Activated naive CD8-positive, alpha-beta T cell treated with anti-CD3 and anti-CD28 coated beads, Interleukin-2, amount 50 U/mL, for 24 hours (primary cell): ENCODE data around the gene TUBB.
"Not testable (repeated sequence)": the region's sequence is repeated elsewhere in the genome, so short reads cannot be mapped to it uniquely, and the experiment has no call there.

Experiments used
- ATAC-seq: fragments of 150-1000 bp; cut with Tn5 transposase; one replicate; pipeline ENCODE4 v1.10.0; 2021
- DNase-seq: peaks from one replicate; pipeline ENCODE4 v3.0.0; 2021
- H3K27ac Mint-ChIP-seq: one replicate; pipeline ENCODE4 v1.8.0; 2021; ENCODE audit warnings: mild to moderate bottlenecking, mixed read lengths
- H3K27me3 Mint-ChIP-seq: one replicate; pipeline ENCODE4 v1.8.0; 2021; ENCODE audit warnings: mixed read lengths
- H3K36me3 Mint-ChIP-seq: one replicate; pipeline ENCODE4 v1.8.0; 2021; ENCODE audit warnings: low read depth, mixed read lengths
- H3K4me1 Mint-ChIP-seq: one replicate; pipeline ENCODE4 v1.8.0; 2021; ENCODE audit warnings: mixed read lengths
- H3K4me3 Mint-ChIP-seq: one replicate; pipeline ENCODE4 v1.8.0; 2021; ENCODE audit warnings: mild to moderate bottlenecking, moderate library complexity, mixed read lengths
- H3K9me3 Mint-ChIP-seq: one replicate; pipeline ENCODE4 v1.8.0; 2021; ENCODE audit warnings: mixed read lengths

The TUBB gene

DNA sequence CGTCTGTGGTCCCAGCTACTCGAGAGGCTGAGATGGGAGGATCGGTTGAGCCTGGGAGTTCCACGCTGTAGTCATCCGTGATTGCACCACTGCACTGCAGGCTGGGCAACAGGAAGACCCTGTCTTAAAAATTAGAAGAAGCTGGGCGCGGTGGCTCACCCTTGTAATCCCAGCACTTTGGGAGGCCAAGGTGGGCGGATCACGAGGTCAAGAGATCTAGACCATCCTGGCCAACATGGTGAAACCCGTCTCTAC, 1.8 kb downstream of the TUBB start:
- Mint-ChIP-seq H3K4me3 (peak overlapping the region; percentile 96), H3K4me1 (peaks cover 59% of the 10 kb centered on the region), H3K27ac (peak overlapping the region; percentile 98), H3K36me3 (peaks cover 57% of the 10 kb centered on the region)
- H3K27me3 Mint-ChIP-seq, H3K9me3 Mint-ChIP-seq, ATAC-seq: not testable (repeated sequence)
- DNase-seq: peak; percentile 26

DNA sequence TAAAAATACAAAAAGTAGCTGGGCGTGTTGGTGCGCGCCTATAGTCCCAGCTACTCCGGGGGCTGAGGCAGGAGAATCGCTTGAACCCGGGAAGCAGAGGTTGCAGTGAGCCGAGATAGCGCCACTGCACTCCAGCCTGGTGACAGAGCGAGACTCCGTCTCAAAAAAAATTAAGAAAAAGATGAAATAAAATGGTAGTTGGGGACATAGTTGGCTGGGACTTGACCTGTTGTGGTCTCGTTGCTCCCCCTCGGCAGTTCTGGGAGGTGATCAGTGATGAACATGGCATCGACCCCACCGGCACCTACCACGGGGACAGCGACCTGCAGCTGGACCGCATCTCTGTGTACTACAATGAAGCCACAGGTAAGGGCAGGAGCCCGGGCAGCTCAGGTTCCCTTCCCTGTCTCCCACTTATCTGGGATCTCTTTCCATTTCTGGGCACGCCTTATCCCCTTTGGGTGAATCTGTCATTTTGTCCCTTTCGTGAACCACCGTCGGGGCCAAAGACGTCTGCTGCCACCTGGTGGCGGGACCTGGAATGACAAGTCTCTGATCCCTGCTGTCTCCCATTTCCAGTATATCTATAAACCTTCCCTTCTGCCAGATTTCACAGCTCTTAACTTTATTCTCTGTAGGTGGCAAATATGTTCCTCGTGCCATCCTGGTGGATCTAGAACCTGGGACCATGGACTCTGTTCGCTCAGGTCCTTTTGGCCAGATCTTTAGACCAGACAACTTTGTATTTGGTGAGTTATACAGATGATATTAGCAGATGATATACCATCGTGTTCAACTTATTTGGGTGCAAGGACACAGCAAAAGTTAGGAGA, 2.3 kb downstream of the TUBB start:
- ATAC-seq (no peak), DNase-seq (peak; percentile 88)
- Mint-ChIP-seq H3K4me1 (peaks cover 55% of the 10 kb centered on the region), H3K9me3 (no peaks in the 10 kb centered on the region), H3K36me3 (peaks cover 55% of the 10 kb centered on the region), H3K27me3 (no peaks in the 10 kb centered on the region), H3K4me3 (peak overlapping the region; percentile 96), H3K27ac (peak overlapping the region; percentile 98)

DNA sequence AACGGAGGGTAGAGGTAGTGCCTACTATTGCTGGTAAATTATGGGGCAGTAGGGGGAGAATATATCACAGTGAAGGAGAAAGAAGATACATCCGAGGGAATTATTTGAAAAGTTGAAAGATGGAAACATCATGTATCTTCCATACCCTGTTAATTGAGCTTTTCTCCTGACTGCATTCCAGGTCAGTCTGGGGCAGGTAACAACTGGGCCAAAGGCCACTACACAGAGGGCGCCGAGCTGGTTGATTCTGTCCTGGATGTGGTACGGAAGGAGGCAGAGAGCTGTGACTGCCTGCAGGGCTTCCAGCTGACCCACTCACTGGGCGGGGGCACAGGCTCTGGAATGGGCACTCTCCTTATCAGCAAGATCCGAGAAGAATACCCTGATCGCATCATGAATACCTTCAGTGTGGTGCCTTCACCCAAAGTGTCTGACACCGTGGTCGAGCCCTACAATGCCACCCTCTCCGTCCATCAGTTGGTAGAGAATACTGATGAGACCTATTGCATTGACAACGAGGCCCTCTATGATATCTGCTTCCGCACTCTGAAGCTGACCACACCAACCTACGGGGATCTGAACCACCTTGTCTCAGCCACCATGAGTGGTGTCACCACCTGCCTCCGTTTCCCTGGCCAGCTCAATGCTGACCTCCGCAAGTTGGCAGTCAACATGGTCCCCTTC, 3.1 kb downstream of the TUBB start:
- H3K27me3 Mint-ChIP-seq, ATAC-seq, H3K9me3 Mint-ChIP-seq, DNase-seq: not testable (repeated sequence)
- H3K4me1 Mint-ChIP-seq: peaks cover 50% of the 10 kb centered on the region
- peak overlapping the region; percentile 98 for H3K27ac Mint-ChIP-seq
- peak overlapping the region; percentile 96 for H3K4me3 Mint-ChIP-seq
- peaks cover 55% of the 10 kb centered on the region for H3K36me3 Mint-ChIP-seq

DNA sequence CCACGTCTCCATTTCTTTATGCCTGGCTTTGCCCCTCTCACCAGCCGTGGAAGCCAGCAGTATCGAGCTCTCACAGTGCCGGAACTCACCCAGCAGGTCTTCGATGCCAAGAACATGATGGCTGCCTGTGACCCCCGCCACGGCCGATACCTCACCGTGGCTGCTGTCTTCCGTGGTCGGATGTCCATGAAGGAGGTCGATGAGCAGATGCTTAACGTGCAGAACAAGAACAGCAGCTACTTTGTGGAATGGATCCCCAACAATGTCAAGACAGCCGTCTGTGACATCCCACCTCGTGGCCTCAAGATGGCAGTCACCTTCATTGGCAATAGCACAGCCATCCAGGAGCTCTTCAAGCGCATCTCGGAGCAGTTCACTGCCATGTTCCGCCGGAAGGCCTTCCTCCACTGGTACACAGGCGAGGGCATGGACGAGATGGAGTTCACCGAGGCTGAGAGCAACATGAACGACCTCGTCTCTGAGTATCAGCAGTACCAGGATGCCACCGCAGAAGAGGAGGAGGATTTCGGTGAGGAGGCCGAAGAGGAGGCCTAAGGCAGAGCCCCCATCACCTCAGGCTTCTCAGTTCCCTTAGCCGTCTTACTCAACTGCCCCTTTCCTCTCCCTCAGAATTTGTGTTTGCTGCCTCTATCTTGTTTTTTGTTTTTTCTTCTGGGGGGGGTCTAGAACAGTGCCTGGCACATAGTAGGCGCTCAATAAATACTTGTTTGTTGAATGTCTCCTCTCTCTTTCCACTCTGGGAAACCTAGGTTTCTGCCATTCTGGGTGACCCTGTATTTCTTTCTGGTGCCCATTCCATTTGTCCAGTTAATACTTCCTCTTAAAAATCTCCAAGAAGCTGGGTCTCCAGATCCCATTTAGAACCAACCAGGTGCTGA, 3.9 kb downstream of the TUBB start:
- not testable (repeated sequence) for ATAC-seq, H3K9me3 Mint-ChIP-seq, H3K27me3 Mint-ChIP-seq, DNase-seq
- Mint-ChIP-seq H3K27ac (peak overlapping the region; percentile 98), H3K4me1 (peaks cover 42% of the 10 kb centered on the region), H3K36me3 (peaks cover 55% of the 10 kb centered on the region), H3K4me3 (peak overlapping the region; percentile 96)

DNA sequence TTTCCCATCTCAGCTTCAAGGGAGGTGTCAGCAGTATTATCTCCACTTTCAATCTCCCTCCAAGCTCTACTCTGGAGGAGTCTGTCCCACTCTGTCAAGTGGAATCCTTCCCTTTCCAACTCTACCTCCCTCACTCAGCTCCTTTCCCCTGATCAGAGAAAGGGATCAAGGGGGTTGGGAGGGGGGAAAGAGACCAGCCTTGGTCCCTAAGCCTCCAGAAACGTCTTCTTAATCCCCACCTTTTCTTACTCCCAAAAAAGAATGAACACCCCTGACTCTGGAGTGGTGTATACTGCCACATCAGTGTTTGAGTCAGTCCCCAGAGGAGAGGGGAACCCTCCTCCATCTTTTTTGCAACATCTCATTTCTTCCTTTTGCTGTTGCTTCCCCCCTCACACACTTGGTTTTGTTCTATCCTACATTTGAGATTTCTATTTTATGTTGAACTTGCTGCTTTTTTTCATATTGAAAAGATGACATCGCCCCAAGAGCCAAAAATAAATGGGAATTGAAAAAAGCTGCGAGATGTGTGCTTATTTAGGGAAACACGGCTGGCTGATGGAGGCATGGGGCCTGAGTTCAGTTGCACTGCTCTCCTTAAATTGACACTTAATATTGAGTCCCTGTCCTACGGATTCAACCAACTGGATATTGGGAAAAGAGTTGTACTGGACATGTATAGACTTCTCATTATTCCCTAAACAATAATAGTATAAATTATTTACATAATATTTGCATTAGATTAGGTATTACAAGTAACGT, 4.9 kb downstream of the TUBB start:
- peak overlapping the region; percentile 77 for H3K27ac Mint-ChIP-seq
- peak overlapping the region; percentile 96 for H3K4me3 Mint-ChIP-seq
- no peaks in the 10 kb centered on the region for H3K9me3 Mint-ChIP-seq
- no peak for DNase-seq
- no peaks in the 10 kb centered on the region for H3K27me3 Mint-ChIP-seq
- peaks cover 40% of the 10 kb centered on the region for H3K4me1 Mint-ChIP-seq
- no peak for ATAC-seq
- H3K36me3 Mint-ChIP-seq: peaks cover 54% of the 10 kb centered on the region

DNA sequence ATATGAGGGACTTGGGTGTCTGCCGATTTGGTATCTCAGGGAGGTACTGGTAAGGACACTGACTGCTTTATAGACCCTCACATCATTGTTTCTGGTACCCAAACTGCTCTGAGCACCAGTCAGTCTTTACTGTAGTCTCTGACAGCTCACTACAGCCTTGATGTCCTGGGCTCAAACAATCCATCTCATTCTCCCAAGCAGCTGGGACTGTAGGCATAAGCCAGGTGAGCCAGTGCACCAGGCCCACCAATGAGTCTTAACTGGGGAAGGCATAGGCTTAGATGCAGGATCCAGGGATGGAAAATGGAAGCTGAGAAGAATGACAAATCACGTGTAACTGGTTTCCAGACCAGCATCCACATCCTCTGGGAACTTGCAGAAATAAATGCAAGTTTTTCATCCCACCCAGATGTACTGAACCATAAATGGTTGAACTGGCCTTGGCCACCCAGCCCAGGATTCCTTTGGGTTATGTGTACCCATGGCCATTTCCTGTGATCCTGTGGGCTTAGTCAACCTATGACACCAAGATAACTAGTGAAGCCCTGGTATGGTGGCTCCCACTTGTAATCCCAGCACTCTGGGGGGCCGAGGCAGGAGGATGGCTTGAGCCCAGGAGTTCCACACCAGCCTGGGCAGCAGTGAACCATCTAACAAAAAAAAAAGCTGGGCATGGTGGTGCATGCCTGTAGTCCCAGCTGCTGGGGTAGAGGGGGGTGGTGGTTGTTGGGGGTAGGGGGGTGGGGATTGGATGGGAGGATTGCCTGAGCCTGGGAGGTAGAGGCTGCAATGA, 5.8 kb downstream of the TUBB start:
- ATAC-seq (no peak), DNase-seq (no peak)
- Mint-ChIP-seq H3K27ac (peak overlapping the region; percentile 67), H3K4me1 (peaks cover 49% of the 10 kb centered on the region), H3K36me3 (peaks cover 47% of the 10 kb centered on the region), H3K27me3 (no peaks in the 10 kb centered on the region), H3K4me3 (no peak overlapping the region), H3K9me3 (no peaks in the 10 kb centered on the region)

DNA sequence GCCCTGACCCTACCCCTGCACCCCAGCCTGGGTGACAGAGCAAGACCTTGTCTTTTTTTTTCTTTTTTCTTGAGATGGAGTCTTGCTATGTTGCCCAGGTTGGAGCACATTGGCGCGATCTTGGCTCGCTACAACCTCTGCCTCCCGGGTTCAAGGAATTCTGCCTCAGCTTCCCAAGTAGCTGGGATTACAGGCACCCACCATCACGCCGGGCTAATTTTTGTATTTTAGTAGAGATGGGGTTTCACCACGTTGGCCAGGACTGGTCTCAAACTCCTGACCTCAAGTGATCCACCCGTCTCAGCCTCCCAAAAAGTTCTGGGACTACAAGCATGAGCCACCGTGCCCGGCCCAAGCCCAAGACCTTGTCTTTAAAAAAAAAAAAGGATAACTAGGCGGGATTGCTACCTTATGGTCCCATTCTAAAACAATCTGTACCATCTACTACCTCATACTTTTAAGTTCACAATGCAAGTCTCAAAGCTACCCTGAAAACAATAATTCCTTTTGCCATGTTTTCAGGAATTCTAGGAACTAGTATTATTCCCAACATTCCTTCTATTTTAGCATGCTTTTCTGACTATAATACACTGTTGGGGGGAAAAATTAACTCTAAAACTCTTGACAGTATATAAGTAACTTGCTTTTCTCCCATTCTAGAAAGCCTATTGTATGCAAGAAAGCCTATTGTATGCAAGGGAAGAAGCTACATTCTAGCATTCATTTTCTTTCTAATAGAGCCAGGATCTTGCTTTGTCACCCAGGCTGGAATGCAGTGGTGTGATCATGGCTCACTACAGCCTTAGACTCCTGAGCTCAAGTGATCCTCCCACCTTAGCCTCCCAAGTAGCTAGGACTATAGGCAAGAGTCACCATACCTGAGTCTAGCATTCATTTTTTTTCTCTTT, 6.6 kb downstream of the TUBB start:
- no peak overlapping the region for H3K4me3 Mint-ChIP-seq
- peak overlapping the region; percentile 27 for H3K27ac Mint-ChIP-seq
- peaks cover 43% of the 10 kb centered on the region for H3K36me3 Mint-ChIP-seq
- H3K4me1 Mint-ChIP-seq: peaks cover 52% of the 10 kb centered on the region
- DNase-seq: no peak
- no peaks in the 10 kb centered on the region for H3K9me3 Mint-ChIP-seq
- no peak for ATAC-seq
- no peaks in the 10 kb centered on the region for H3K27me3 Mint-ChIP-seq

DNA sequence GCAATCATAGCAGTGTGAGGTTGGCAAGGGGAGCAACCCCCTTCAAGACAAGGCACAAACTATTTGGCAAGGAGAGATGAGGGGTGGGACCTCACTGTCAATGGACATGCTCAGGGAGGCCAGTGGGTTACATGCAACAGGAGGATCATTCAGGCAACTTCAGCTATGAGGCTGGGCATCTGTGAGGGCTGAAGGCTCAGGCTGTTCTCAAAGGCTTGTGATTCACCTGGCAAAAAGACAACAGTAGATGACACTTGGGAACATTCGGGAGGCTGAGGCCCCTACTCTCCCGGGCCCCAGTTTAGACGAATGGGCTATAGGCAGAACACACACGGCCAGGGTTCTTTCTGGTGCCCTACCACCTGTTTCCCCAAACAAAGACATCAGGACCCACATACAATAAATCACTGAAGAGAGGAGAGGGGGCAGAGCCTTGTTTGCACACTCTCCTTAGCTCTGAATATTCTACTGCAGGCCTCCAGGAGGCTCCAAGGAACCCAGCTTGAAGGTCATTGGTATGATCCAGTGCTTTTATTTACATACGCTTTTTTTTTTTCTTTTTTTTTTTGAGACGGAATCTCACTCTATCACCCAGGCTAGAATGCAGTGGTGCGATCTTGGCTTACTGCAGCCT, 7.9 kb downstream of the TUBB start:
- no peak for DNase-seq
- H3K36me3 Mint-ChIP-seq: peaks cover 35% of the 10 kb centered on the region
- H3K9me3 Mint-ChIP-seq: no peaks in the 10 kb centered on the region
- no peaks in the 10 kb centered on the region for H3K27me3 Mint-ChIP-seq
- no peak for ATAC-seq
- peaks cover 45% of the 10 kb centered on the region for H3K4me1 Mint-ChIP-seq
- peak overlapping the region; percentile 25 for H3K27ac Mint-ChIP-seq
- H3K4me3 Mint-ChIP-seq: no peak overlapping the region

DNA sequence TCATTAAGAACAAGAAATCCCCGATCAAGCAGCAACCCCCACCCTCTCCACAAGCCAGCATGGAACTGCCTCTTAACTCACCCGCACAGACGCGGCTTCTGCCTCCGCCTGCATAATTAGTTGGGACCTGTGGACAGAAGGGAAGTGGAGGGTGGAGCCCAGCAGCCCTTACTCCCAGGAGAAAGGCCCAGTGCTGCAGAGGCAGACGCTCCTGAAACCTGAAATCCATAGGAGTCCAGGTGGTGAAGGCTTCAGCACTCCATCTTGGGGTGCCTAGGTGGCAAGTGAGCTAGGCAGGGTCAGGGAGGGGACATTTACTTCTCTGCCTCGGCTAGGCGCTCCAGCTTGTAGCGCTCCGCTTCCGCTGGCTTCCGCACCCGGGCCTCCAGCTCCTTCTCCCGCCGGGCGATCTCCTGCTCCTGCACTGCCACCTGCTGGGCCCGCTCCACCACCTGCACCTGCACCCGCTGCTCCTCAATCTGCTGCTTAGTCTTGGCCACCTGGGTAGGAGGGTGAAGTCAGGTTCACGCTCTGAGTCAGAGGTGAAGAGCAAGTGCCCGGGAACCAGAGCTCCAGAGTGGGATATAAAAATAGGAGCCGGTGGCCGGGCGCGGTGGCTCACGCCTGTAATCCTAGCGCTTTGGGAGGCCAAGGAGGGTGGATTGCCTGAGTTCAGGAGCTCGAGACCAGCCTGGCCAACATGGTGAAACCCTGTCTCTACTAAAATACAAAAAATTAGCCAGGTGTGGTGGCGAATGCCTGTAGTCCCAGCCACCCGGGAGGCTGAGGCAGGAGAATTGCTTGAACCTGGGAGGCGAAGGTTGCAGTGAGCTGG, 10.7 kb downstream of the TUBB start:
- H3K27ac Mint-ChIP-seq: peak overlapping the region; percentile 45
- peaks cover 22% of the 10 kb centered on the region for H3K36me3 Mint-ChIP-seq
- ATAC-seq (peak; percentile 85), DNase-seq (peak; percentile 90)
- H3K27me3 Mint-ChIP-seq: no peaks in the 10 kb centered on the region
- H3K9me3 Mint-ChIP-seq: no peaks in the 10 kb centered on the region
- H3K4me1 Mint-ChIP-seq: peaks cover 40% of the 10 kb centered on the region
- H3K4me3 Mint-ChIP-seq: peak overlapping the region; percentile 65

DNA sequence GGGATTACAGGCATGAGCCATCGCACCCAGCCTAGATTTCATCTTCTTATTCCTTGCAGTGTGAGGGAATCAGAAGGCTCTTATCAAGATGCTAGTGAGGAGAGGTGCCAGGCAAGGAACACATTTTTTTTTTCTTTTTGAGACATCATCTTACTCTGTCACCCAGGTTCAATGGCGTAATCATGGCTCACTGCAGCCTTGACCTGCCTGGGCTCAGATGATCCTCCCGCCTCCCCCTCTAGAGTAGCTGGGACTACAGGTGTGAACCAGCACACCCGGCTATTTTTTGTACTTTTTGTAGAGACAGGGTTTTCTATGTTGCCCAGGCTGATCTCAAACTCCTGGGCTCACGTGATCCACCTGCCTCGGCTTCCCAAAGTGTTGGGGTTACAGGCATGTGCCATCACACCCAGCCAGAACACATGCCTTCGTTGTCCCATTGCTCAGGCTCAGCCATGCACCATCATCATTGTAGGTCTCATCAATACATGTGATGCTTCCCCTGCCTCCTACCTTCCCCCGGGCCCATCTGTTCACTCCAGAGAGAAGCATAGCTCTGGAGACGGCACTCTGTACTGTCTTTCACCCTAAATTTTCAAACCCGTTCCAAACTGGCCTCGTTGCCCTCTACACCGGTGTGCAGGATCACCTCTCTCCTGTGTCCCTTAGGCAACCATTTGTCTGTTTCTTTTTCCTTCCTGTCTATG, 12.2 kb downstream of the TUBB start:
- no peaks in the 10 kb centered on the region for H3K27me3 Mint-ChIP-seq
- peaks cover 56% of the 10 kb centered on the region for H3K4me1 Mint-ChIP-seq
- H3K4me3 Mint-ChIP-seq: no peak overlapping the region
- DNase-seq (no peak), ATAC-seq (no peak)
- H3K27ac Mint-ChIP-seq: peak overlapping the region; percentile 30
- H3K36me3 Mint-ChIP-seq: peaks cover 34% of the 10 kb centered on the region
- no peaks in the 10 kb centered on the region for H3K9me3 Mint-ChIP-seq

DNA sequence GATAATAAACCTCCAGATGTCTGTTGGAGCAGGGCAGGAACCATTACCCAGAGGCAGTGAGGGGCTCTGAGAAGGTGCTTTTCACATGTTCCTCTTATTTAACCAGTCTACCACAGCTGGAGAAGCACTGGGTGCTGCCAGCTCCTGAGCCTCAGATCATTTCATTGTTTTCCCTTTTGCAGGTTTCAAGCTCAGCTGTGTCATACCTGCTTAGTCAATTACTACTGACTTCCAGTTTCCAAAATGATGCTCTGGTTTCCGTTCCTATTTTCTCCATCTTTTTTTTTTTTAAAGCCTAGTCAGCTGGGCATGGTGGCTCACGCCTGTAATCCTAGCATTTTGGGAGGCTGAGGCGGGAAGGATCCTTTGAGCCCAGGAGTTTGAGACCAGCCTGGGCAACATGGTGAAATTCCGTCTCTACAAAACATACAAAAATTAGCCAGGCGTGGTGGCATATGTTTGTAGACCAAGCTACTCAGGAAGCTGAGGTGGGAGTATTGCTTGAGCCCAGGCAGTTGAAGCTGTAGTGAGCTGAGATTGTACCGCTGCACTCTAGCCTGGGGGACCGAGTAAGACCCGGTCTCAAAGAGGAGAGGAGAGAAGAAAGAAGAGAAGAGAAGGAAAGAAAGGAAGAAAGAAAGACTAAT, 15.6 kb downstream of the TUBB start:
- Mint-ChIP-seq H3K27me3 (no peaks in the 10 kb centered on the region), H3K36me3 (peaks cover 58% of the 10 kb centered on the region), H3K9me3 (no peaks in the 10 kb centered on the region), H3K27ac (peak overlapping the region; percentile 99), H3K4me3 (peak overlapping the region; percentile 76), H3K4me1 (peaks cover 79% of the 10 kb centered on the region)
- ATAC-seq: peak; percentile 33
- DNase-seq: no peak
